Right lobe of liver (tissue), 6 donors: ENCODE data around the gene CDKAL1. TPM values are rescaled to one million over a fixed set of nuclear protein-coding genes. Genes with fewer than 3 reads are reported as not detected.

ENCODE experiments used
- ATAC-seq, 4 donors: fragments of 200-7000 bp; cut with Tn5 transposase; one replicate each; pipeline ENCODE4 v1.9.1; 2020; ENCODE audit warnings: mild to moderate bottlenecking in 4 of 4, moderate library complexity in 4 of 4
- DNase-seq, 3 donors: peaks; one replicate each; pipeline ENCODE4 v3.0.0-alpha.2; 2020
- H3K27ac ChIP-seq, 3 donors: fragments of 200-600 bp; one replicate each; pipeline ENCODE4 v1.8.0; 2022
- H3K27me3 ChIP-seq, 2 donors: fragments of 200-600 bp; one replicate each; pipeline ENCODE4 v1.8.0; 2022
- H3K36me3 ChIP-seq, 4 donors: fragments of 200-600 bp; sonication (generic) in 1 of 4; one replicate each; pipeline versions ENCODE4 v1.5.1 to v1.8.0; 2017 to 2022; ENCODE audit warnings: control low read depth in 1 of 4
- H3K4me1 ChIP-seq, 4 donors: fragments of 200-600 bp; sonication (generic) in 1 of 4; one replicate each; pipeline versions ENCODE4 v1.5.1 to v1.8.0; 2017 to 2022; ENCODE audit warnings: control low read depth in 1 of 4
- H3K4me3 ChIP-seq, 3 donors: fragments of 200-600 bp; one replicate each; pipeline ENCODE4 v1.8.0; 2022
- H3K9me3 ChIP-seq, 4 donors: fragments of 200-600 bp; sonication (generic) in 1 of 4; one replicate each; pipeline versions ENCODE4 v1.5.1 to v1.8.0; 2017 to 2022; ENCODE audit warnings: control low read depth in 1 of 4
- CTCF ChIP-seq, 4 donors: fragments of 200-600 bp in 3 of 4; fragments of 450-650 bp in 1 of 4; IDR thresholded peaks; one replicate each; pipeline versions ENCODE4 v1.5.1 to v1.8.0; 2016 to 2022; ENCODE audit warnings: antibody characterized with exemption in 4 of 4, mild to moderate bottlenecking in 2 of 4
- POLR2A ChIP-seq: fragments of 450-650 bp; IDR thresholded peaks from one replicate; pipeline ENCODE4 v1.6.1; 2017; ENCODE audit warnings: antibody characterized with exemption, mild to moderate bottlenecking
- WGBS: methylation state at CpG from one replicate; pipeline ENCODE4 v1.1.6; 2018; ENCODE audit warnings: low coverage, low lambda C conversion rate; ENCODE audit not compliant: insufficient coverage; ENCODE audit errors: missing lambda C conversion rate; 5-methylcytosine and 5-hydroxymethylcytosine counted together
- intact Hi-C, 2 donors: fragments of 100-400 bp; cut with DNase I; formaldehyde crosslinking; loops; one replicate each; pipeline versions ENCODE4 v1.11.2 to v1.14.1; 2022
- total RNA-seq, 6 experiments: library from RNA; depleted of rRNA in 2 of 6; stranded (reverse); fragments of >200 nt in 2 of 6; fragmentation: NEBNext Ultra II Directional in 3 of 6; extraction: Animal tissue kit (Norgen Biotek cat#: 25700) in 3 of 6; gene quantifications; one replicate each; pipeline versions ENCODE4 v1.1.0 to v1.2.4, GENCODE V29; 2016 to 2023
- donor health status: DM: no; HTN: yes; CAD: no.
- donor health status: DM: no; HTN: no; CAD: no.
- donor health status: DM: no; HTN: no; CAD: no.
- donor health status: DM: no; HTN: yes; CAD: no.
- donor health status: DM: no; HTN: yes; CAD: no.

The CDKAL1 gene
- total RNA-seq, 6 experiments from 2014 or later, result 4.5 to 7.0 (median 6.2) TPM

- WGBS, result 90% methylated on average over 3 of the region's 3 CpGs
- DNase-seq (no peak), ATAC-seq (no peak)
- Histone ChIP-seq H3K36me3 (no peaks in the 10 kb centered on the region), H3K27ac (no peak overlapping the region), H3K4me3 (no peak overlapping the region), H3K9me3 (no peaks in the 10 kb centered on the region), H3K27me3 (no peaks in the 10 kb centered on the region), H3K4me1 (no peaks in the 10 kb centered on the region)
- TF ChIP-seq CTCF (IDR thresholded peaks at IDR 0.05) (no peak), POLR2A (no peak)
- intact Hi-C loops, result no loop called here
These were observed 66.6 kb downstream of the CDKAL1 start for GRCh38 chr6:20600831-20601230.

- intact Hi-C loops, result no loop called here
- Histone ChIP-seq H3K36me3 (no peaks in the 10 kb centered on the region), H3K4me3 (no peak overlapping the region), H3K27me3 (no peaks in the 10 kb centered on the region), H3K27ac (no peak overlapping the region), H3K4me1 (no peaks in the 10 kb centered on the region), H3K9me3 (no peaks in the 10 kb centered on the region)
- TF ChIP-seq CTCF (IDR thresholded peaks at IDR 0.05), result no peak
- no peak for TF ChIP-seq POLR2A
- DNase-seq (no peak), ATAC-seq (no peak)
These were observed 69.9 kb downstream of the CDKAL1 start for GRCh38 chr6:20604159-20604558.

GRCh38 chr6:20605061-20605460, 70.8 kb downstream of the CDKAL1 start:
- TF ChIP-seq POLR2A, result no peak
- TF ChIP-seq CTCF (IDR thresholded peaks at IDR 0.05), result no peak
- H3K27ac ChIP-seq, result no peak overlapping the region
- ATAC-seq (no peak), DNase-seq (no peak)
- H3K4me3 ChIP-seq, result no peak overlapping the region
- no peaks in the 10 kb centered on the region for H3K36me3 ChIP-seq
- 83% methylated on average over 1 of the region's 1 CpG for WGBS
- H3K27me3 ChIP-seq, result no peaks in the 10 kb centered on the region
- H3K4me1 ChIP-seq, result no peaks in the 10 kb centered on the region
- no peaks in the 10 kb centered on the region for H3K9me3 ChIP-seq
- intact Hi-C loops, result no loop called here

GRCh38 chr6:20605581-20605980, 71.3 kb downstream of the CDKAL1 start:
- TF ChIP-seq CTCF (IDR thresholded peaks at IDR 0.05), result no peak
- TF ChIP-seq POLR2A, result no peak
- H3K27me3 ChIP-seq, result no peaks in the 10 kb centered on the region
- WGBS, result 100% methylated on average over 3 of the region's 3 CpGs

GRCh38 chr6:20606831-20607230, 72.6 kb downstream of the CDKAL1 start:
- DNase-seq (no peak), ATAC-seq (no peak)
- intact Hi-C loops, result no loop called here
- Histone ChIP-seq H3K27ac (no peak overlapping the region), H3K36me3 (no peaks in the 10 kb centered on the region), H3K4me3 (no peak overlapping the region), H3K4me1 (no peaks in the 10 kb centered on the region), H3K9me3 (no peaks in the 10 kb centered on the region), H3K27me3 (no peaks in the 10 kb centered on the region)
- no peak for TF ChIP-seq CTCF (IDR thresholded peaks at IDR 0.05)
- TF ChIP-seq POLR2A, result no peak
- WGBS, result 89% methylated on average over 1 of the region's 1 CpG

More at GRCh38 chr6:20605581-20605980, 71.3 kb downstream of the CDKAL1 start:
- intact Hi-C loops, result no loop called here
- Histone ChIP-seq H3K27ac (no peak overlapping the region), H3K9me3 (no peaks in the 10 kb centered on the region), H3K4me3 (no peak overlapping the region), H3K4me1 (no peaks in the 10 kb centered on the region), H3K36me3 (no peaks in the 10 kb centered on the region)
- DNase-seq, result no peak
- ATAC-seq, result no peak
